PC-9 (cell line): ENCODE results near the gene TTC39A. TPM values are rescaled to one million over a fixed set of nuclear protein-coding genes. Genes with fewer than 3 reads are reported as not detected.

Experiments
- BruUV-seq: library from RNA; stranded (reverse); fragments of 400-500 nt; replicated peaks from 2 replicates; lab custom pipeline; 2021; lab: Mats Ljungman, UMichigan
- CTCF ChIA-PET: fragments of 300-600 bp; sonication (Branson Sonifier 250); formaldehyde crosslinking; loops from one replicate; lab custom pipeline; 2022; ENCODE audit warnings: antibody characterized with exemption; lab: Charles Lee
- POLR2A ChIA-PET: fragments of 300-600 bp; sonication (Branson Sonifier 250); formaldehyde crosslinking; loops from one replicate; lab custom pipeline; 2022; ENCODE audit warnings: antibody characterized with exemption; ENCODE audit not compliant: unreplicated experiment; lab: Charles Lee
- DNase-seq, 2 experiments: peaks; one replicate each; pipeline versions ENCODE4 v3.0.0 to v3.0.0-alpha.2; 2015 to 2022; ENCODE audit warnings: mixed read lengths in 1 of 2
- H2AFZ ChIP-seq: fragments of 200-600 bp; sonication (generic); 2 replicates; pipeline ENCODE4 v1.8.1; 2017; ENCODE audit warnings: antibody characterized with exemption
- H3F3A ChIP-seq: fragments of 200-600 bp; sonication (generic); 2 replicates; pipeline ENCODE4 v1.8.1; 2017; ENCODE audit warnings: antibody characterized with exemption, mild to moderate bottlenecking, low read depth; ENCODE audit not compliant: insufficient read depth
- H3K27ac ChIP-seq: fragments of 200-600 bp; sonication (generic); 2 replicates; pipeline ENCODE4 v1.6.1; 2016; ENCODE audit warnings: mixed run types
- H3K27me3 ChIP-seq: fragments of 200-600 bp; sonication (generic); 2 replicates; pipeline ENCODE4 v1.6.1; 2016; ENCODE audit warnings: low read depth, mixed run types; ENCODE audit not compliant: insufficient read depth
- H3K36me3 ChIP-seq: fragments of 200-600 bp; sonication (generic); 2 replicates; pipeline ENCODE4 v1.6.1; 2016; ENCODE audit warnings: low read depth, mixed run types
- H3K4me1 ChIP-seq: fragments of 200-600 bp; sonication (generic); replicated peaks from 2 replicates; pipeline ENCODE4 v1.6.1; 2016; ENCODE audit warnings: mixed run types; ENCODE audit not compliant: insufficient read depth
- H3K4me2 ChIP-seq: fragments of 200-600 bp; sonication (generic); 2 replicates; pipeline ENCODE4 v1.6.1; 2017; ENCODE audit warnings: mixed run types
- H3K4me3 ChIP-seq: fragments of 200-600 bp; sonication (generic); 2 replicates; pipeline ENCODE4 v1.6.1; 2016; ENCODE audit warnings: mixed run types
- H3K79me2 ChIP-seq: fragments of 200-600 bp; sonication (generic); 2 replicates; pipeline ENCODE4 v1.6.1; 2017; ENCODE audit warnings: low read depth, mixed run types
- H3K9me2 ChIP-seq: fragments of 200-600 bp; sonication (generic); 2 replicates; pipeline ENCODE4 v1.8.1; 2017; ENCODE audit warnings: mild to moderate bottlenecking; ENCODE audit not compliant: insufficient read depth
- H3K9me3 ChIP-seq: fragments of 200-600 bp; sonication (generic); 2 replicates; pipeline ENCODE4 v1.8.1; 2016; ENCODE audit warnings: low read depth; ENCODE audit not compliant: insufficient read depth
- H4K20me1 ChIP-seq: fragments of 200-600 bp; sonication (generic); 2 replicates; pipeline ENCODE4 v1.8.1; 2017; ENCODE audit not compliant: insufficient read depth
- CTCF ChIP-seq: fragments of 200-600 bp; sonication (generic); conservative IDR thresholded peaks from 2 replicates; pipeline ENCODE4 v1.6.1; 2017; ENCODE audit warnings: mixed run types, antibody characterized with exemption, mild to moderate bottlenecking, moderate library complexity
- EZH2 ChIP-seq: fragments of 200-600 bp; sonication (generic); IDR thresholded peaks from 2 replicates; pipeline ENCODE4 v1.8.0; 2017; ENCODE audit warnings: antibody characterized with exemption, low read depth
- intact Hi-C: fragments of 100-400 bp; cut with micrococcal nuclease; formaldehyde crosslinking; loops from one replicate; pipeline ENCODE4 v1.10.0; 2022; ENCODE audit not compliant: unreplicated experiment
- total RNA-seq: library from RNA; stranded (reverse); gene quantifications from 2 replicates; pipeline ENCODE4 v1.2.3, GENCODE V29; 2021

TTC39A gene
- total RNA-seq, 1 experiment from 2014 or later, result 7.3 TPM

GRCh38 chr1:51317798-51318197 is 12.6 kb downstream of the TTC39A start:
- peaks cover 17% of the 10 kb centered on the region for H3F3A ChIP-seq
- DNase-seq, result no peak
- ChIA-PET POLR2A (interaction anchor here (0.6 kb wide), 1 partner anchor 57 kb away, joined by 3 read pairs; no protein-coding TSS in a partner anchor), CTCF (no interaction called here)
- H3K79me2 ChIP-seq, result no peaks in the 10 kb centered on the region
- no peak overlapping the region for H3K4me3 ChIP-seq
- no TSS peak for BruUV-seq
- intact Hi-C loops, result no loop called here
- H3K4me2 ChIP-seq, result no peak overlapping the region
- no peak for TF ChIP-seq EZH2
- TF ChIP-seq CTCF, result no peak
- H2AFZ ChIP-seq, result no peak overlapping the region
- no peaks in the 10 kb centered on the region for H3K27me3 ChIP-seq
- no peaks in the 10 kb centered on the region for H3K9me2 ChIP-seq
- H3K36me3 ChIP-seq, result no peaks in the 10 kb centered on the region
- H4K20me1 ChIP-seq, result no peaks in the 10 kb centered on the region
- no peaks in the 10 kb centered on the region for H3K9me3 ChIP-seq
- no peak overlapping the region for H3K27ac ChIP-seq
- H3K4me1 ChIP-seq, result peaks cover 28% of the 10 kb centered on the region

- Histone ChIP-seq H3K79me2 (no peaks in the 10 kb centered on the region), H3K9me2 (no peaks in the 10 kb centered on the region), H4K20me1 (no peaks in the 10 kb centered on the region), H3K36me3 (no peaks in the 10 kb centered on the region), H2AFZ (no peak overlapping the region), H3K9me3 (no peaks in the 10 kb centered on the region), H3K4me2 (no peak overlapping the region), H3K27me3 (no peaks in the 10 kb centered on the region), H3K4me1 (peaks cover 32% of the 10 kb centered on the region), H3K4me3 (no peak overlapping the region), H3F3A (peaks cover 23% of the 10 kb centered on the region), H3K27ac (no peak overlapping the region)
- CTCF ChIA-PET, result no interaction called here
- DNase-seq, result no peak
- POLR2A ChIA-PET, result no interaction called here
- TF ChIP-seq CTCF (no peak), EZH2 (no peak)
- no TSS peak for BruUV-seq
- intact Hi-C loops, result no loop called here
These were observed 13.6 kb downstream of the TTC39A start for GRCh38 chr1:51316846-51317120.

- CTCF ChIA-PET, result no interaction called here
These were observed 14.1 kb downstream of the TTC39A start for GRCh38 chr1:51316113-51316845.

More at GRCh38 chr1:51316113-51316845, 14.1 kb downstream of the TTC39A start:
- H3K79me2 ChIP-seq, result no peaks in the 10 kb centered on the region
- POLR2A ChIA-PET, result no interaction called here
- H3K4me2 ChIP-seq, result no peak overlapping the region
- no peak overlapping the region for H2AFZ ChIP-seq
- H3K9me3 ChIP-seq, result no peaks in the 10 kb centered on the region
- no peaks in the 10 kb centered on the region for H3K9me2 ChIP-seq
- H3K27me3 ChIP-seq, result no peaks in the 10 kb centered on the region
- no peaks in the 10 kb centered on the region for H4K20me1 ChIP-seq
- intact Hi-C loops, result no loop called here
- H3K4me1 ChIP-seq, result peaks cover 32% of the 10 kb centered on the region
- no peak for DNase-seq
- H3F3A ChIP-seq, result peaks cover 23% of the 10 kb centered on the region
- no peak overlapping the region for H3K27ac ChIP-seq
- H3K36me3 ChIP-seq, result no peaks in the 10 kb centered on the region
- TF ChIP-seq CTCF (no peak), EZH2 (no peak)
- no TSS peak for BruUV-seq
- no peak overlapping the region for H3K4me3 ChIP-seq
